Transverse colon (tissue), 4 donors: ENCODE results near the gene LKAAEAR1.

Source experiments
- CTCF ChIP-seq, 5 experiments: fragments of 200-600 bp in 3 of 5; fragments of 450-650 bp in 2 of 5; sonication (generic) in 3 of 5; IDR thresholded peaks; 1 replicate in 2 of 5; 2 replicates in 3 of 5; pipeline ENCODE4 v1.5.1; 2016 to 2017; ENCODE audit warnings: antibody characterized with exemption in 5 of 5, inconsistent platforms in 3 of 5, mild to moderate bottlenecking in 2 of 5, moderate library complexity in 1 of 5
- EP300 ChIP-seq: sonication (generic); formaldehyde crosslinking; IDR thresholded peaks from one replicate; pipeline ENCODE4 v1.6.1; 2017; ENCODE audit warnings: antibody characterized with exemption, low read depth
- POLR2A ChIP-seq: fragments of 450-650 bp; IDR thresholded peaks from one replicate; pipeline ENCODE4 v1.6.1; 2016; ENCODE audit warnings: antibody characterized with exemption, mild to moderate bottlenecking, moderate library complexity
- POLR2AphosphoS5 ChIP-seq, 3 donors: sonication (generic); formaldehyde crosslinking; IDR thresholded peaks; one replicate each; pipeline ENCODE4 v1.6.1; 2016; ENCODE audit warnings: antibody characterized with exemption in 3 of 3

DNA sequence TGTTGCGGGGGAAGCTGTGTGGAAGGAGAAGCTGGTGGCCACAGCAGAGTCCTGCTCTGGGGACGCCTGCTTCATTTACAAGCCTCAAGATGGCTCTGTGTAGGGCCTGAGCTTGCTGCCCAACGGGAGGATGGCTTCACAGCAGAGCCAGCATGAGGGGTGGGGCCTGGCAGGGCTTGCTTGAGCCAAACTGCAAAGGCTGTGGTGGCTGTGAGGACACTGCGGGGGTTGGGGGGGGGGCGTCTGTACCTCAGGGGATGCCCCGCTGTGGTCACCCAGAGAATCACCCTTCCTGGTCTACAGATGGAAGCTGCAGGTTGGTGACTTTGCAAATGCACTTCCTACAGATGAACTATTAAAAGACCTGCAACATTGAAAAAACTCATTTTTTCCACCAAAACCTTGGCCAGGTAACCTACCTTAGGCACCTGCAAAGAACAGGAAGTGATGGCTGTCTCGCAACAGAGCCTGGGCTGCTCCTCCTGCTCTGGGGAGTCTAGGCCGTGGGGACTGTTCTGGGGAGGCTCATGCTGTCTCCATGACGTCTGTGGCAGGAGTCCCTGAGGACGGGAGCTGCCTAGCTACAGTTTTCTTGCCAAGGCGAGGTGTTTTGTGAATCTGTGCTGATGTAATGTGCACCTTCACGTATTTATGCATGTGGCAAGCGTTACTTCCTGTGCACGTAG lies 15.8 kb upstream of the LKAAEAR1 start:
- TF ChIP-seq POLR2A, result no peak
- TF ChIP-seq CTCF (IDR thresholded peaks at IDR 0.05), result no peak
- no peak for TF ChIP-seq EP300
- no peak for TF ChIP-seq POLR2AphosphoS5 (IDR thresholded peaks at IDR 0.05)
